Hepatocyte (in vitro differentiated cells): Measurements from ENCODE around the gene RAB3C. TPM values are rescaled to one million over a fixed set of nuclear protein-coding genes. Genes with fewer than 3 reads are reported as not detected.

Source experiments
- DNase-seq: peaks from one replicate; pipeline ENCODE4 v3.0.0-alpha.2; 2016; ENCODE audit warnings: low spot score
- H2AFZ ChIP-seq: fragments of 200-600 bp; sonication (generic); 2 replicates; pipeline ENCODE4 v1.6.0; 2016; ENCODE audit warnings: antibody characterized with exemption, mild to moderate bottlenecking
- H3K27ac ChIP-seq: fragments of 200-600 bp; sonication (generic); 2 replicates; pipeline ENCODE4 v1.5.1; 2016; ENCODE audit warnings: mild to moderate bottlenecking
- H3K27me3 ChIP-seq: fragments of 200-600 bp; sonication (generic); 2 replicates; pipeline ENCODE4 v1.6.1; 2016
- H3K36me3 ChIP-seq: fragments of 200-600 bp; sonication (generic); replicated peaks from 2 replicates; pipeline ENCODE4 v1.5.1; 2016; ENCODE audit warnings: low read depth; ENCODE audit not compliant: insufficient read depth
- H3K4me1 ChIP-seq: fragments of 200-600 bp; sonication (generic); 2 replicates; pipeline ENCODE4 v1.5.1; 2016; ENCODE audit warnings: mild to moderate bottlenecking, moderate library complexity; ENCODE audit not compliant: insufficient read depth
- H3K4me2 ChIP-seq: fragments of 200-600 bp; sonication (generic); 2 replicates; pipeline ENCODE4 v1.6.0; 2016
- H3K4me3 ChIP-seq: fragments of 200-600 bp; sonication (generic); 2 replicates; pipeline ENCODE4 v1.5.1; 2016; ENCODE audit warnings: mild to moderate bottlenecking
- H3K79me2 ChIP-seq: fragments of 200-600 bp; sonication (generic); 2 replicates; pipeline ENCODE4 v1.6.0; 2017; ENCODE audit warnings: mild to moderate bottlenecking
- H3K9me2 ChIP-seq: fragments of 200-600 bp; sonication (generic); replicated peaks from 2 replicates; pipeline ENCODE4 v1.6.0; 2017; ENCODE audit warnings: mild to moderate bottlenecking; ENCODE audit not compliant: insufficient read depth
- H3K9me3 ChIP-seq: fragments of 200-600 bp; sonication (generic); 2 replicates; pipeline ENCODE4 v1.5.1; 2016; ENCODE audit warnings: low read depth, mild to moderate bottlenecking
- H4K20me1 ChIP-seq: fragments of 200-600 bp; sonication (generic); 2 replicates; pipeline ENCODE4 v1.6.0; 2016; ENCODE audit warnings: mild to moderate bottlenecking; ENCODE audit not compliant: insufficient read depth, poor library complexity, severe bottlenecking
- EZH2 ChIP-seq: fragments of 200-600 bp; sonication (generic); IDR thresholded peaks from 2 replicates; pipeline ENCODE4 v1.6.1; 2016; ENCODE audit warnings: antibody characterized with exemption, mild to moderate bottlenecking, borderline replicate concordance
- EZH2phosphoT487 ChIP-seq: fragments of 200-600 bp; sonication (generic); IDR thresholded peaks from one replicate; pipeline ENCODE4 v1.6.1; 2018; ENCODE audit warnings: antibody characterized with exemption, mild to moderate bottlenecking, low read depth, moderate library complexity; ENCODE audit not compliant: unreplicated experiment, severe bottlenecking
- WGBS: methylation state at CpG from one replicate; pipeline ENCODE4 v1.1.6; 2016; ENCODE audit warnings: low lambda C conversion rate; ENCODE audit errors: missing lambda C conversion rate; 5-methylcytosine and 5-hydroxymethylcytosine counted together
- polyA plus RNA-seq: library from polyadenylated mRNA; unstranded; fragments of >200 nt; fragmentation: Nextera tagmentation; extraction: Ambion mirVana; gene quantifications from 2 replicates; pipeline ENCODE4 v1.2.1, GENCODE V29; 2016
- total RNA-seq: library from RNA; depleted of rRNA; stranded (reverse); fragments of >200 nt; gene quantifications from 2 replicates; pipeline ENCODE4 v1.2.3, GENCODE V29; 2014
- TF ChIP-seq, protein P1 (sequence below): fragments of 200-600 bp; sonication (generic); IDR thresholded peaks from 2 replicates; pipeline ENCODE4 v1.5.1; 2016; ENCODE audit warnings: antibody characterized with exemption, mild to moderate bottlenecking; ENCODE audit not compliant: poor library complexity

RAB3C gene
- total and polyA plus RNA-seq, 2 experiments from 2014 or later, result 5.2 to 6.4 TPM

DNA sequence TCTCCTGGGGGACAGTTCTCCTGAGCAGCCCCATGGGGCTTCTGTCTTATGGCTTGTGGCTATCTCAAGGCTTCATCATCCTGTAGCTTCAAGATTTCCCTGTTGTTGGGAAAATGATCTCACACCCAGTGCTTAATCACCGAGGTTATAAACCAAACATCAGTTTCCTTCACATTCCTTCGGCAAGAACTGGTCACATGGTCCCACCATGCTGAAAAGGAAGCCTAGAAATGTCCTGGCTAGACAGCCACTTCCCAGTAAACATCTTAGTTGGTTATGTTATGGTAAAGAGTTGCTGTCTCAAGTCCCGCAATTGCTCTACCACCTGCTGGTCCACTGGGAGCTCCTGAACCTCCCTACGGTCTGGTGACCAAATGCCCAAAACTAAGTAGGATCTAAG lies 66.0 kb downstream of the RAB3C start:
- no peak for TF ChIP-seq EZH2
- WGBS, result 91% methylated on average over 4 of the region's 4 CpGs
- no peak for DNase-seq
- Histone ChIP-seq H3K4me1 (peaks cover 5% of the 10 kb centered on the region), H3K27me3 (no peaks in the 10 kb centered on the region), H4K20me1 (no peaks in the 10 kb centered on the region), H3K9me2 (no peaks in the 10 kb centered on the region), H3K79me2 (no peaks in the 10 kb centered on the region), H3K9me3 (no peaks in the 10 kb centered on the region), H3K4me2 (no peak overlapping the region), H2AFZ (no peak overlapping the region), H3K27ac (no peak overlapping the region), H3K4me3 (no peak overlapping the region), H3K36me3 (no peaks in the 10 kb centered on the region)

DNA sequence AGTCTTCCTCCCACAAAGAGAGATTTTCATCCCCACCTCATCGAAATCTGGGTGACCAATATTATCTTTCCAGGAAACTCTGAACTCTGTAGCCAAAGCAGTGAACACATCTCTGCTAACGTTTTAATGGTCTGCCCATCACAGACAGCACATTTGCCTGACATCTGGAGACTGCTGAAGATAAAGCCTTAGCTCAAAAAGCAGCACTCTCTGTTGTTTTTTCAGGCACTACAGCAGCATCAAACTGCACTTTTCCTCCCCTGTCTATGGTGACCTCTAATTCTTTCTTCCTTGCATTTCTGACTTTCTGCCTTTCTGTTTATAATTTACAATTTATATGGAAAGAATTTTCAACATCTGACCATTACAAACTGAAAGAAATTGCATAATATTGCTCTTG lies 66.8 kb downstream of the RAB3C start:
- Histone ChIP-seq H3K4me1 (peaks cover 5% of the 10 kb centered on the region), H3K9me3 (no peaks in the 10 kb centered on the region), H2AFZ (no peak overlapping the region), H3K4me2 (no peak overlapping the region), H3K27me3 (no peaks in the 10 kb centered on the region), H3K9me2 (no peaks in the 10 kb centered on the region), H4K20me1 (no peaks in the 10 kb centered on the region), H3K4me3 (no peak overlapping the region), H3K27ac (no peak overlapping the region), H3K79me2 (no peaks in the 10 kb centered on the region), H3K36me3 (no peaks in the 10 kb centered on the region)
- DNase-seq, result no peak
- TF ChIP-seq EZH2 (no peak), EZH2phosphoT487 (no peak)
- TF ChIP-seq, protein P1, sequence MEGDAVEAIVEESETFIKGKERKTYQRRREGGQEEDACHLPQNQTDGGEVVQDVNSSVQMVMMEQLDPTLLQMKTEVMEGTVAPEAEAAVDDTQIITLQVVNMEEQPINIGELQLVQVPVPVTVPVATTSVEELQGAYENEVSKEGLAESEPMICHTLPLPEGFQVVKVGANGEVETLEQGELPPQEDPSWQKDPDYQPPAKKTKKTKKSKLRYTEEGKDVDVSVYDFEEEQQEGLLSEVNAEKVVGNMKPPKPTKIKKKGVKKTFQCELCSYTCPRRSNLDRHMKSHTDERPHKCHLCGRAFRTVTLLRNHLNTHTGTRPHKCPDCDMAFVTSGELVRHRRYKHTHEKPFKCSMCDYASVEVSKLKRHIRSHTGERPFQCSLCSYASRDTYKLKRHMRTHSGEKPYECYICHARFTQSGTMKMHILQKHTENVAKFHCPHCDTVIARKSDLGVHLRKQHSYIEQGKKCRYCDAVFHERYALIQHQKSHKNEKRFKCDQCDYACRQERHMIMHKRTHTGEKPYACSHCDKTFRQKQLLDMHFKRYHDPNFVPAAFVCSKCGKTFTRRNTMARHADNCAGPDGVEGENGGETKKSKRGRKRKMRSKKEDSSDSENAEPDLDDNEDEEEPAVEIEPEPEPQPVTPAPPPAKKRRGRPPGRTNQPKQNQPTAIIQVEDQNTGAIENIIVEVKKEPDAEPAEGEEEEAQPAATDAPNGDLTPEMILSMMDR, result no peak
- WGBS, result 57% methylated on average over 2 of the region's 2 CpGs

DNA sequence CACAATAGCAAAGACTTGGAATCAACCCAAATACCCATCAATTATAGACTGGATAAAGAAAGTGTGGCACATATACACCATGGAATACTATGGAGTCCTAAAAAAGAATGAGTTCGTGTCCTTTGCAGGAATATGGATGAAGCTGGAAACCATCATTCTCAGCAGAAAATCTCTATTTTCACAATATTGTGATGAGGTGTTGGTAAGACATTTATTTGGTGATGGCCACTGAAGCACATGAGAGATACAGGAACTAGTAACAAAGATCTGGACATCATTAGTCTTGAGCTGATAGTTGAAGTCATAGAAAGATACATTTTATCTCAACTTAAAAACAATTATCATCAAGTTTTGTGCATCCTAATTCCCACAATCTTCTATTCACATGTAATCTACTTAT lies 70.6 kb downstream of the RAB3C start:
- no peaks in the 10 kb centered on the region for H3K9me3 ChIP-seq
- 93% methylated on average over 1 of the region's 1 CpG for WGBS

DNA sequence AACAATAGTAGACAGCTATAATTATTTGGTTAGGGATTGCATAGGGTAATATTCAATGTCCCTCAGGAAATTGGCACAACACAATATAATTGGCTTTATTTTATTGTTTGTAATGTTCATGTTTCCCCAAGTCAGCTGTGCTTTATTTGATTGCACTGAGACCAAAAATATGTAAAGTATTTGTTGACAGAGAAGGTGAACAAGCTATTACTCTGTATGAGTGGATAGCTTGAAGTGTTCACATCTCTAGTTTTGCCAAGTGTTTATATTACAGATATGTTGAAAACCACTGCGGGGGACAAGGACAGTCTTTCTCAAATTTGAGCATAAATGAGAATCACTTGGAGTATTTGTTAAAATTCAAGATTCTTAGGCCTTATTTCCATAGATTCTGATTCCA lies 83.3 kb downstream of the RAB3C start:
- no peaks in the 10 kb centered on the region for H3K9me2 ChIP-seq
- H3K4me2 ChIP-seq, result no peak overlapping the region
- H3K9me3 ChIP-seq, result no peaks in the 10 kb centered on the region
- H3K27ac ChIP-seq, result no peak overlapping the region
- no peak for TF ChIP-seq EZH2phosphoT487
- TF ChIP-seq, protein P1, result no peak
- TF ChIP-seq EZH2, result no peak
- no peaks in the 10 kb centered on the region for H3K79me2 ChIP-seq
- no peaks in the 10 kb centered on the region for H4K20me1 ChIP-seq
- no peak for DNase-seq
- H3K36me3 ChIP-seq, result no peaks in the 10 kb centered on the region
- no peak overlapping the region for H2AFZ ChIP-seq
- peaks cover 5% of the 10 kb centered on the region for H3K4me1 ChIP-seq
- WGBS, result 69% methylated on average over 1 of the region's 1 CpG
- no peak overlapping the region for H3K4me3 ChIP-seq
- H3K27me3 ChIP-seq, result no peaks in the 10 kb centered on the region

More for the DNA sequence above, 70.6 kb downstream of the RAB3C start:
- Histone ChIP-seq H3K27me3 (no peaks in the 10 kb centered on the region), H3K4me3 (no peak overlapping the region), H3K79me2 (no peaks in the 10 kb centered on the region), H3K9me2 (no peaks in the 10 kb centered on the region), H2AFZ (no peak overlapping the region), H3K36me3 (no peaks in the 10 kb centered on the region), H3K27ac (no peak overlapping the region), H4K20me1 (no peaks in the 10 kb centered on the region), H3K4me2 (no peak overlapping the region), H3K4me1 (peaks cover 5% of the 10 kb centered on the region)
- no peak for DNase-seq
- TF ChIP-seq, protein P1, result no peak
- TF ChIP-seq EZH2 (no peak), EZH2phosphoT487 (no peak)
